Measurements from ENCODE around the gene PTCH1.

The PTCH1 gene

GRCh38 chr9:95516734-95517558 is at the start of gene PTCH1:
PTCH1 (minus strand) TSS chr9:95516971.
- no peak for DNase-seq

GRCh38 chr9:95565982-95566381 is 49.2 kb upstream of the PTCH1 start:
- no peak for DNase-seq

GRCh38 chr9:95561913-95562312 is 45.1 kb upstream of the PTCH1 start:
- DNase-seq, result no peak

- DNase-seq, result no peak
Measured at GRCh38 chr9:95557142-95557541, 40.4 kb upstream of the PTCH1 start.

- no peak for DNase-seq
Measured at GRCh38 chr9:95556521-95556920, 39.8 kb upstream of the PTCH1 start.

GRCh38 chr9:95552814-95553546 is 36.2 kb upstream of the PTCH1 start:
- no peak for DNase-seq

GRCh38 chr9:95552255-95552654 is 35.5 kb upstream of the PTCH1 start:
- no peak for DNase-seq

GRCh38 chr9:95551406-95551805 is 34.6 kb upstream of the PTCH1 start:
- no peak for DNase-seq

GRCh38 chr9:95545831-95546567 is 29.2 kb upstream of the PTCH1 start:
- no peak for DNase-seq

GRCh38 chr9:95533996-95534680 is 17.4 kb upstream of the PTCH1 start:
- no peak for DNase-seq

- no peak for DNase-seq
Measured at GRCh38 chr9:95529910-95530309, 13.1 kb upstream of the PTCH1 start.

GRCh38 chr9:95528908-95529502 is 12.2 kb upstream of the PTCH1 start:
- DNase-seq, result no peak

- DNase-seq, result no peak
Measured at GRCh38 chr9:95522871-95523370, 6.2 kb upstream of the PTCH1 start.

GRCh38 chr9:95521699-95522098 is 4.9 kb upstream of the PTCH1 start:
- no peak for DNase-seq

GRCh38 chr9:95517559-95518425 is 1.0 kb upstream of the PTCH1 start:
- no peak for DNase-seq

GRCh38 chr9:95516221-95516733 is 494 bp downstream of the PTCH1 start:
- no peak for DNase-seq

GRCh38 chr9:95515272-95516113 is 1.3 kb downstream of the PTCH1 start:
- peak; percentile 30 for DNase-seq

- DNase-seq, result no peak
Measured at GRCh38 chr9:95514342-95514741, 2.4 kb downstream of the PTCH1 start.

- no peak for DNase-seq
Measured at GRCh38 chr9:95513711-95514110, 3.1 kb downstream of the PTCH1 start.

- no peak for DNase-seq
Measured at GRCh38 chr9:95512709-95513095, 4.1 kb downstream of the PTCH1 start.
